AG09319 (cell line): ENCODE results near the gene ZNF787.

Experiments
- DNase-seq: peaks from one replicate; pipeline ENCODE4 v3.0.0-alpha.2; 2010; ENCODE audit warnings: low read depth; ENCODE audit errors: extremely low read depth
- CTCF ChIP-seq: IDR thresholded peaks from 2 replicates; pipeline ENCODE4 v1.5.1; 2011; ENCODE audit warnings: low read depth, mild to moderate bottlenecking, inconsistent platforms, low read length, moderate library complexity

Gene ZNF787

GRCh38 chr19:56080669-56081401 is 40.3 kb downstream of the ZNF787 start:
- DNase-seq, result peak; percentile 31
- TF ChIP-seq CTCF, result peak; percentile 60

GRCh38 chr19:56079609-56080008 is 41.5 kb downstream of the ZNF787 start:
- TF ChIP-seq CTCF, result no peak
- no peak for DNase-seq

- TF ChIP-seq CTCF, result peak; percentile 94
- DNase-seq, result peak; percentile 20
Measured at GRCh38 chr19:56076498-56076897, 44.6 kb downstream of the ZNF787 start.

GRCh38 chr19:56071151-56071550 is 49.9 kb downstream of the ZNF787 start:
- DNase-seq, result no peak
- TF ChIP-seq CTCF, result peak; percentile 27

GRCh38 chr19:56069642-56070041 is 51.5 kb downstream of the ZNF787 start:
- DNase-seq, result no peak
- TF ChIP-seq CTCF, result no peak

- DNase-seq, result no peak
Measured at GRCh38 chr19:56066152-56067023, 54.7 kb downstream of the ZNF787 start.

More at GRCh38 chr19:56066152-56067023, 54.7 kb downstream of the ZNF787 start:
- TF ChIP-seq CTCF, result peak; percentile 89
